ENCODE measurements around the gene MESD. TPM values are rescaled to one million over a fixed set of nuclear protein-coding genes. Genes with fewer than 3 reads are reported as not detected.

Gene MESD
- total RNA-seq, 1 experiment from 2014 or later = 30.2 TPM

GRCh38 chr15:80999623-81000036 lies 10.0 kb upstream of the MESD start:
- BruUV-seq (replicated peaks) = TSS peak; percentile 74
- H3K36me3 Mint-ChIP-seq (ENCODE audit: insufficient read depth, unreplicated experiment) = peaks cover 15% of the 10 kb centered on the region
- no peaks in the 10 kb centered on the region for H3K9me3 Mint-ChIP-seq (ENCODE audit: unreplicated experiment)
- H3K4me1 Mint-ChIP-seq (ENCODE audit: insufficient read depth, unreplicated experiment) = peaks cover 17% of the 10 kb centered on the region
- intact Hi-C loops (cut with micrococcal nuclease) = loop anchor here (2.0 to 5.0 kb wide), 2 partner anchors 108 to 267 kb away; no protein-coding TSS in a partner anchor
- no peaks in the 10 kb centered on the region for H3K27me3 Mint-ChIP-seq (ENCODE audit: insufficient read depth, unreplicated experiment)
- POLR2A ChIA-PET = interaction anchor here (0.6 to 4.1 kb wide), 4 partner anchors 10 to 1813 kb away, joined by 3 to 76 read pairs (median 10); partner anchors contain the start of gene MESD
- no peak for DNase-seq (ENCODE audit: unreplicated experiment)
- H3K27ac Mint-ChIP-seq (ENCODE audit: low read depth, unreplicated experiment) = peak overlapping the region; percentile 64
- no peak for TF ChIP-seq CTCF (IDR thresholded peaks at IDR 0.05; ENCODE audit: unreplicated experiment)
- H3K4me3 Mint-ChIP-seq (ENCODE audit: unreplicated experiment) = peak overlapping the region; percentile 82
- CTCF ChIA-PET = no interaction called here

- Mint-ChIP-seq H3K36me3 (ENCODE audit: insufficient read depth, unreplicated experiment) (peaks cover 2% of the 10 kb centered on the region), H3K4me1 (ENCODE audit: insufficient read depth, unreplicated experiment) (peaks cover 5% of the 10 kb centered on the region), H3K4me3 (ENCODE audit: unreplicated experiment) (no peak overlapping the region), H3K27ac (ENCODE audit: low read depth, unreplicated experiment) (no peak overlapping the region), H3K27me3 (ENCODE audit: insufficient read depth, unreplicated experiment) (no peaks in the 10 kb centered on the region), H3K9me3 (ENCODE audit: unreplicated experiment) (no peaks in the 10 kb centered on the region)
- CTCF ChIA-PET = interaction anchor here (0.6 to 2.5 kb wide), 2 partner anchors 267 to 1161 kb away, joined by 3 to 12 read pairs; no protein-coding TSS in a partner anchor
- no peak for DNase-seq (ENCODE audit: unreplicated experiment)
- intact Hi-C loops (cut with micrococcal nuclease) = no loop called here
- TF ChIP-seq CTCF (IDR thresholded peaks at IDR 0.05; ENCODE audit: unreplicated experiment) = no peak
- POLR2A ChIA-PET = no interaction called here
- BruUV-seq (replicated peaks) = no TSS peak
Observed at GRCh38 chr15:80998251-80998650, 8.6 kb upstream of the MESD start.

GRCh38 chr15:80997692-80998091 lies 8.1 kb upstream of the MESD start:
- BruUV-seq (replicated peaks) = no TSS peak
- H3K9me3 Mint-ChIP-seq (ENCODE audit: unreplicated experiment) = no peaks in the 10 kb centered on the region
- H3K27me3 Mint-ChIP-seq (ENCODE audit: insufficient read depth, unreplicated experiment) = no peaks in the 10 kb centered on the region
- TF ChIP-seq CTCF (IDR thresholded peaks at IDR 0.05; ENCODE audit: unreplicated experiment) = no peak
- intact Hi-C loops (cut with micrococcal nuclease) = no loop called here
- no peak for DNase-seq (ENCODE audit: unreplicated experiment)
- H3K36me3 Mint-ChIP-seq (ENCODE audit: insufficient read depth, unreplicated experiment) = no peaks in the 10 kb centered on the region
- H3K4me3 Mint-ChIP-seq (ENCODE audit: unreplicated experiment) = no peak overlapping the region
- ChIA-PET POLR2A (interaction anchor here (0.6 to 0.7 kb wide), 2 partner anchors 89 to 130 kb away, joined by 3 to 4 read pairs; no protein-coding TSS in a partner anchor), CTCF (interaction anchor here (2.5 kb wide), 1 partner anchor 268 kb away, joined by 12 read pairs; no protein-coding TSS in a partner anchor)
- no peak overlapping the region for H3K27ac Mint-ChIP-seq (ENCODE audit: low read depth, unreplicated experiment)
- peaks cover 5% of the 10 kb centered on the region for H3K4me1 Mint-ChIP-seq (ENCODE audit: insufficient read depth, unreplicated experiment)

GRCh38 chr15:80996247-80996646 lies 6.6 kb upstream of the MESD start:
- no peaks in the 10 kb centered on the region for H3K36me3 Mint-ChIP-seq (ENCODE audit: insufficient read depth, unreplicated experiment)
- ChIA-PET POLR2A (no interaction called here), CTCF (interaction anchor here (0.5 kb wide), 1 partner anchor 27 kb away, joined by 3 read pairs; no protein-coding TSS in a partner anchor)
- peaks cover 12% of the 10 kb centered on the region for H3K4me1 Mint-ChIP-seq (ENCODE audit: insufficient read depth, unreplicated experiment)
- no peak overlapping the region for H3K27ac Mint-ChIP-seq (ENCODE audit: low read depth, unreplicated experiment)
- intact Hi-C loops (cut with micrococcal nuclease) = loop anchor here (1.0 kb wide), 1 partner anchor 159 kb away; no protein-coding TSS in a partner anchor
- peak; percentile 48 for DNase-seq (ENCODE audit: unreplicated experiment)
- peak; percentile 49 for TF ChIP-seq CTCF (IDR thresholded peaks at IDR 0.05; ENCODE audit: unreplicated experiment)
- no peak overlapping the region for H3K4me3 Mint-ChIP-seq (ENCODE audit: unreplicated experiment)
- no TSS peak for BruUV-seq (replicated peaks)
- H3K9me3 Mint-ChIP-seq (ENCODE audit: unreplicated experiment) = no peaks in the 10 kb centered on the region
- no peaks in the 10 kb centered on the region for H3K27me3 Mint-ChIP-seq (ENCODE audit: insufficient read depth, unreplicated experiment)
